Measurements from ENCODE around the gene ASTN2.

GRCh38 chr9:116495725-116496124, 919.1 kb downstream of the ASTN2 start:
- no peak for TF ChIP-seq CTCF (IDR thresholded peaks at IDR 0.05)
- no peak for TF ChIP-seq POLR2A (IDR thresholded peaks at IDR 0.05)
- no peak for TF ChIP-seq EP300 (IDR thresholded peaks at IDR 0.05)
